GM21515 (cell line): ENCODE data around the gene VSIG2.
A peak's percentile ranks its signal among the peaks of the same experiment; 100 is the strongest.

ENCODE experiments used
- ATAC-seq: cut with Tn5 transposase; IDR thresholded peaks from one replicate; pipeline ENCODE4 v1.9.1; 2021; ENCODE audit not compliant: unreplicated experiment

Gene VSIG2

GRCh38 chr11:124748481-124749343, 3.3 kb downstream of the VSIG2 start:
- ATAC-seq: no peak

GRCh38 chr11:124748100-124748418, 4.0 kb downstream of the VSIG2 start:
- ATAC-seq: no peak

- no peak for ATAC-seq
These were observed 4.5 kb downstream of the VSIG2 start for GRCh38 chr11:124747406-124748099.

GRCh38 chr11:124746621-124747243, 5.3 kb downstream of the VSIG2 start:
- ATAC-seq: peak; percentile 92

GRCh38 chr11:124745835-124746620, 6.0 kb downstream of the VSIG2 start:
- ATAC-seq: peak; percentile 18

GRCh38 chr11:124745270-124745834, 6.7 kb downstream of the VSIG2 start:
- no peak for ATAC-seq

- no peak for ATAC-seq
These were observed 9.0 kb downstream of the VSIG2 start for GRCh38 chr11:124743050-124743449.

GRCh38 chr11:124742555-124742954, 9.5 kb downstream of the VSIG2 start:
- no peak for ATAC-seq

GRCh38 chr11:124740277-124740882, 11.7 kb downstream of the VSIG2 start:
- ATAC-seq: peak; percentile 25

- peak; percentile 99 for ATAC-seq
These were observed 12.4 kb downstream of the VSIG2 start, which contains the start of gene NRGN for GRCh38 chr11:124739479-124740276. Gene NRGN (plus strand): TSS chr11:124739942. CDS start chr11:124740085, 143 bp downstream.

- no peak for ATAC-seq
These were observed 13.2 kb downstream of the VSIG2 start for GRCh38 chr11:124738713-124739478.

GRCh38 chr11:124737638-124738305, 14.3 kb downstream of the VSIG2 start:
- ATAC-seq: no peak

- no peak for ATAC-seq
These were observed 15.3 kb downstream of the VSIG2 start for GRCh38 chr11:124736736-124737135.

GRCh38 chr11:124732230-124732629, 19.8 kb downstream of the VSIG2 start:
- ATAC-seq: no peak

GRCh38 chr11:124729571-124729970, 22.5 kb downstream of the VSIG2 start:
- no peak for ATAC-seq

GRCh38 chr11:124728134-124728533, 23.9 kb downstream of the VSIG2 start:
- ATAC-seq: no peak

GRCh38 chr11:124727474-124727873, 24.6 kb downstream of the VSIG2 start:
- ATAC-seq: no peak

- no peak for ATAC-seq
These were observed 26.3 kb downstream of the VSIG2 start for GRCh38 chr11:124725719-124726105.
